WTC11 (cell line): Measurements from ENCODE around the gene HNRNPUL2. TPM values are rescaled to one million over a fixed set of nuclear protein-coding genes. Genes with fewer than 3 reads are reported as not detected.

ENCODE experiments used
- ATAC-seq: fragments of 200-7000 bp; cut with Tn5 transposase; 2 replicates; pipeline ENCODE4 v1.10.0; 2021; ENCODE audit warnings: mild to moderate bottlenecking, moderate library complexity
- CTCF ChIA-PET: fragments of 300-600 bp; sonication (Branson Sonifier 250); formaldehyde crosslinking; loops from one replicate; lab custom pipeline; 2021; ENCODE audit warnings: antibody characterized with exemption; lab: Charles Lee
- POLR2A ChIA-PET: fragments of 350-600 bp; sonication (Branson Sonifier 250); formaldehyde crosslinking; loops from one replicate; lab custom pipeline; 2021; ENCODE audit warnings: antibody characterized with exemption; lab: Charles Lee
- DNase-seq: peaks from one replicate; pipeline ENCODE4 v3.0.0; 2021; ENCODE audit warnings: low spot score
- H3K27ac Mint-ChIP-seq: 2 replicates; pipeline ENCODE4 v1.8.0; 2021; ENCODE audit warnings: mixed read lengths
- H3K27me3 Mint-ChIP-seq: 2 replicates; pipeline ENCODE4 v1.8.0; 2021; ENCODE audit warnings: low read depth, mild to moderate bottlenecking, moderate library complexity, mixed read lengths
- H3K36me3 Mint-ChIP-seq: 2 replicates; pipeline ENCODE4 v1.8.0; 2021; ENCODE audit warnings: mixed read lengths
- H3K4me1 Mint-ChIP-seq: 2 replicates; pipeline ENCODE4 v1.8.0; 2022; ENCODE audit warnings: mixed read lengths
- H3K4me3 Mint-ChIP-seq: 2 replicates; pipeline ENCODE4 v1.8.0; 2021; ENCODE audit warnings: mild to moderate bottlenecking, moderate library complexity, mixed read lengths
- H3K9me3 Mint-ChIP-seq: 2 replicates; pipeline ENCODE4 v1.8.0; 2021; ENCODE audit warnings: mixed read lengths
- ATF2 ChIP-seq: sonication (generic); formaldehyde crosslinking; IDR thresholded peaks from 2 replicates; pipeline ENCODE4 v1.8.1; 2022; ENCODE audit warnings: low read depth, missing genetic modification reagents, borderline replicate concordance
- ATF3 ChIP-seq: sonication (generic); formaldehyde crosslinking; conservative IDR thresholded peaks from 2 replicates; pipeline ENCODE4 v1.8.1; 2022; ENCODE audit warnings: mild to moderate bottlenecking, missing genetic modification reagents
- CREB1 ChIP-seq: sonication (generic); formaldehyde crosslinking; IDR thresholded peaks from 2 replicates; pipeline ENCODE4 v1.8.0; 2023; ENCODE audit warnings: mild to moderate bottlenecking, missing genetic modification reagents
- E2F1 ChIP-seq: sonication (generic); formaldehyde crosslinking; IDR thresholded peaks from 2 replicates; pipeline ENCODE4 v1.8.0; 2022; ENCODE audit warnings: mild to moderate bottlenecking, missing genetic modification reagents
- ERG ChIP-seq: fragments of 250-450 bp; sonication (Bioruptor Pico); IDR thresholded peaks from 2 replicates; pipeline ENCODE4 v1.8.0; 2021; ENCODE audit warnings: mild to moderate bottlenecking
- ETV6 ChIP-seq: sonication (generic); formaldehyde crosslinking; IDR thresholded peaks from 2 replicates; pipeline ENCODE4 v1.8.1; 2022; ENCODE audit warnings: mild to moderate bottlenecking, missing genetic modification reagents
- FOXK1 ChIP-seq: sonication (generic); formaldehyde crosslinking; IDR thresholded peaks from 2 replicates; pipeline ENCODE4 v1.8.0; 2022; ENCODE audit warnings: mild to moderate bottlenecking, moderate library complexity, missing genetic modification reagents
- FOXP1 ChIP-seq: sonication (generic); formaldehyde crosslinking; IDR thresholded peaks from 2 replicates; pipeline ENCODE4 v1.8.0; 2022; ENCODE audit warnings: missing genetic modification reagents, mild to moderate bottlenecking, moderate library complexity, borderline replicate concordance
- NFYB ChIP-seq: sonication (generic); formaldehyde crosslinking; conservative IDR thresholded peaks from 2 replicates; pipeline ENCODE4 v1.8.0; 2022; ENCODE audit warnings: low read depth, missing genetic modification reagents
- PRRX2 ChIP-seq: fragments of 250-450 bp; sonication (Bioruptor Pico); IDR thresholded peaks from 2 replicates; pipeline ENCODE4 v1.8.0; 2021; ENCODE audit warnings: mild to moderate bottlenecking
- RORB ChIP-seq: fragments of 250-450 bp; sonication (Bioruptor Pico); IDR thresholded peaks from 2 replicates; pipeline ENCODE4 v1.9.0; 2021; ENCODE audit warnings: mild to moderate bottlenecking
- SMAD3 ChIP-seq: sonication (generic); formaldehyde crosslinking; IDR thresholded peaks from 2 replicates; pipeline ENCODE4 v1.8.0; 2022; ENCODE audit warnings: missing genetic modification reagents, mild to moderate bottlenecking, borderline replicate concordance
- SMAD4 ChIP-seq: sonication (generic); formaldehyde crosslinking; IDR thresholded peaks from 2 replicates; pipeline ENCODE4 v1.8.0; 2022; ENCODE audit warnings: mild to moderate bottlenecking, missing genetic modification reagents
- USF1 ChIP-seq: sonication (generic); formaldehyde crosslinking; IDR thresholded peaks from 2 replicates; pipeline ENCODE4 v1.8.0; 2022; ENCODE audit warnings: mild to moderate bottlenecking, missing genetic modification reagents
- ZBTB43 ChIP-seq: sonication (generic); formaldehyde crosslinking; IDR thresholded peaks from 2 replicates; pipeline ENCODE4 v1.8.1; 2023; ENCODE audit warnings: mild to moderate bottlenecking, missing genetic modification reagents
- ZNF121 ChIP-seq: sonication (generic); formaldehyde crosslinking; IDR thresholded peaks from 2 replicates; pipeline ENCODE4 v1.8.0; 2023; ENCODE audit warnings: missing genetic modification reagents
- ZNF281 ChIP-seq: sonication (generic); formaldehyde crosslinking; IDR thresholded peaks from 2 replicates; pipeline ENCODE4 v1.8.0; 2023; ENCODE audit warnings: mild to moderate bottlenecking, missing genetic modification reagents
- total RNA-seq: library from RNA; stranded (reverse); gene quantifications from 3 replicates; pipeline ENCODE4 v1.2.3, GENCODE V29; 2021

Gene HNRNPUL2
- total RNA-seq, 1 experiment from 2014 or later, result 42.1 TPM

GRCh38 chr11:62757846-62758788 is 30.9 kb upstream of the HNRNPUL2 start (continued):
- TF ChIP-seq ATF3 (CRISPR knock-in tag) (no peak), RORB (no peak), FOXK1 (CRISPR knock-in tag) (peak; percentile 44; the same call in 1 of the 2 replicates), ZNF121 (0 out of 2 replicates have a peak, but pooled peaks have one; percentile 41), ATF2 (no peak), ZBTB43 (no peak), CREB1 (CRISPR knock-in tag) (no peak)

GRCh38 chr11:62755086-62755615 is 27.9 kb upstream of the HNRNPUL2 start:
- ChIA-PET POLR2A (interaction anchor here (1.9 to 2.5 kb wide), 4 partner anchors 28 to 90 kb away, joined by 8 to 30 read pairs (median 16); partner anchors contain the start of genes C11orf98, CSKMT, HNRNPUL2 and TMEM179B), CTCF (interaction anchor here (1.0 to 2.7 kb wide), 4 partner anchors 15 to 32 kb away, joined by 3 to 67 read pairs (median 28); partner anchors contain the start of genes TAF6L and TMEM179B)
- Mint-ChIP-seq H3K27me3 (no peaks in the 10 kb centered on the region; the same call in 1 of the 2 replicates), H3K27ac (peak overlapping the region; percentile 87), H3K36me3 (peaks cover 30% of the 10 kb centered on the region), H3K9me3 (no peaks in the 10 kb centered on the region), H3K4me1 (peaks cover 31% of the 10 kb centered on the region), H3K4me3 (peak overlapping the region; percentile 95)
- DNase-seq, result no peak
- no peak for ATAC-seq
- TF ChIP-seq SMAD3 (CRISPR knock-in tag) (no peak), ATF3 (CRISPR knock-in tag) (no peak)

- Mint-ChIP-seq H3K27me3 (no peaks in the 10 kb centered on the region; the same call in 1 of the 2 replicates), H3K36me3 (peaks cover 38% of the 10 kb centered on the region), H3K9me3 (no peaks in the 10 kb centered on the region), H3K4me3 (peak within 1 kb of the TSS; percentile 95), H3K4me1 (peaks cover 28% of the 10 kb centered on the region), H3K27ac (peak within 1 kb of the TSS; percentile 99)
- peak; percentile 91 for ATAC-seq
- peak; percentile 97 for DNase-seq
- ChIA-PET POLR2A (interaction anchor here (0.6 to 2.5 kb wide), 19 partner anchors 15 to 162 kb away, joined by 3 to 30 read pairs (median 8); partner anchors contain the start of genes B3GAT3, BSCL2, C11orf98 and CSKMT), CTCF (interaction anchor here (0.7 to 2.7 kb wide), 25 partner anchors 8 to 414 kb away, joined by 3 to 67 read pairs (median 4); partner anchors contain the start of genes BSCL2, GNG3, HNRNPUL2 and LBHD1)
- TF ChIP-seq ETV6, result peak; percentile 12; the same call in 1 of the 2 replicates
- TF ChIP-seq FOXP1 (CRISPR knock-in tag), result 0 out of 2 replicates have a peak, but pooled peaks have one; percentile 7
- TF ChIP-seq SMAD4 (CRISPR knock-in tag), result no peak
- 0 out of 2 replicates have a peak, but pooled peaks have one; percentile 55 for TF ChIP-seq ZNF281 (CRISPR knock-in tag)
- peak; percentile 85; the same call in 1 of the 2 replicates for TF ChIP-seq PRRX2 (CRISPR knock-in tag)
- TF ChIP-seq NFYB (CRISPR knock-in tag), result peak; percentile 95
- TF ChIP-seq ERG (CRISPR knock-in tag), result peak; percentile 77; the same call in 1 of the 2 replicates
- TF ChIP-seq CREB1 (CRISPR knock-in tag), result no peak; the same call in 1 of the 2 replicates
- TF ChIP-seq E2F1, result 0 out of 2 replicates have a peak, but pooled peaks have one; percentile 42
- TF ChIP-seq USF1 (CRISPR knock-in tag), result 0 out of 2 replicates have a peak, but pooled peaks have one; percentile 26
Observed at GRCh38 chr11:62753736-62754603, 26.7 kb upstream of the HNRNPUL2 start, which contains the start of gene ZBTB3. ZBTB3 (minus strand) TSS chr11:62754160; CDS start chr11:62753664, 496 bp downstream.
